ENCODE results near the gene PRKCI.

DNA sequence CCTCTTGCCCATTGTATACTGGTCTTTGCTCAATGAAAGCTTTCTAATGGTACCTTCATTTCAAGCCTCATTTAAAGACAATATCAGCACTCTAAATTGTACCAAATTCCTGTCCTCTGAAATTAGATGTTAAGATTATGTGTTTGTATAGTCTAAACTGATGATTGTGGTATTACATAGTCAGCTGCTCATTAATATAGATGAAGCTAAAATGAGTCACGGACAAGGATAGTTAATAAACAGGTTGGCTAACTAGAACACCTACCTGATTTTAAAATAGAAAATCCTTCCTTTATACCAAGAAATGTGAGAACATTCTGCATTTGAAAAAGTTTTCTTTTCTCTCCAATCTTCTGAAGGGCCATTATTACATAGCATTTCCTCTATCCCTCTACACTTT, 2.9 kb downstream of the PRKCI start:
- TF ChIP-seq, protein P1, sequence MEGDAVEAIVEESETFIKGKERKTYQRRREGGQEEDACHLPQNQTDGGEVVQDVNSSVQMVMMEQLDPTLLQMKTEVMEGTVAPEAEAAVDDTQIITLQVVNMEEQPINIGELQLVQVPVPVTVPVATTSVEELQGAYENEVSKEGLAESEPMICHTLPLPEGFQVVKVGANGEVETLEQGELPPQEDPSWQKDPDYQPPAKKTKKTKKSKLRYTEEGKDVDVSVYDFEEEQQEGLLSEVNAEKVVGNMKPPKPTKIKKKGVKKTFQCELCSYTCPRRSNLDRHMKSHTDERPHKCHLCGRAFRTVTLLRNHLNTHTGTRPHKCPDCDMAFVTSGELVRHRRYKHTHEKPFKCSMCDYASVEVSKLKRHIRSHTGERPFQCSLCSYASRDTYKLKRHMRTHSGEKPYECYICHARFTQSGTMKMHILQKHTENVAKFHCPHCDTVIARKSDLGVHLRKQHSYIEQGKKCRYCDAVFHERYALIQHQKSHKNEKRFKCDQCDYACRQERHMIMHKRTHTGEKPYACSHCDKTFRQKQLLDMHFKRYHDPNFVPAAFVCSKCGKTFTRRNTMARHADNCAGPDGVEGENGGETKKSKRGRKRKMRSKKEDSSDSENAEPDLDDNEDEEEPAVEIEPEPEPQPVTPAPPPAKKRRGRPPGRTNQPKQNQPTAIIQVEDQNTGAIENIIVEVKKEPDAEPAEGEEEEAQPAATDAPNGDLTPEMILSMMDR (IDR thresholded peaks at IDR 0.05; ENCODE audit: insufficient read depth, low read length, poor library complexity, severe bottlenecking) = no peak
- no peak for TF ChIP-seq EZH2phosphoT487 (conservative IDR thresholded peaks at IDR 0.05; ENCODE audit: low read length)
